Fibroblast of villous mesenchyme (primary cell): Measurements from ENCODE around the gene TRAPPC13. TPM values are rescaled to one million over a fixed set of nuclear protein-coding genes. Genes with fewer than 3 reads are reported as not detected.
"Not testable (repeated sequence)": the region's sequence is repeated elsewhere in the genome, so short reads cannot be mapped to it uniquely, and the experiment has no call there.

ENCODE experiments used
- DNase-seq: peaks from one replicate; pipeline ENCODE4 v3.0.0-alpha.2; 2010; ENCODE audit warnings: low read depth
- H3K4me3 ChIP-seq: 2 replicates; pipeline ENCODE4 v1.5.1; 2011; ENCODE audit warnings: low read depth, mild to moderate bottlenecking, low read length
- total RNA-seq: library from RNA; depleted of rRNA; stranded (reverse); fragments of >200 nt; gene quantifications from 2 replicates; pipeline ENCODE4 v1.2.3, GENCODE V29; 2012
- TF ChIP-seq, protein P1 (sequence below): IDR thresholded peaks from 2 replicates; pipeline ENCODE4 v1.5.1; 2012; ENCODE audit warnings: low read depth, mild to moderate bottlenecking, low read length; ENCODE audit not compliant: insufficient read depth

The TRAPPC13 gene
- total RNA-seq, 1 donor = 32.0 TPM

DNA sequence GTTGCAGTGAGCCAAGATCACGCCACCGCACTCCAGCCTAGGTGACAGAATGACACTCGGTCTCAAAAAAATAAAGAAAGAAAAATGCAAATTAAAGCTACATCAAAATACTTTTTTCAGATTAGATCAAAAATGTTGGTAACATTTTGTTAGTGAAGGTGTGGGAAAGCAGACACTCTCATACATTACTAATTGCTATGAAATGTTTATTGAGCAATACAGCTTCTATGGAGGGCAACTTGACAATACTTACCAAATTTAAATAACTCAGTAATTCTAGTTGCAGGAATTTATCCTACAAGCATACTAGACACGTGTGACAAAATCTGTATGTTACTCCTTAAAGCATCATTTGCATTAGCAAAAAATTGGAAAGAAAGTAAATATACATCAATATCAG lies 4.8 kb upstream of the TRAPPC13 start:
- no peak for DNase-seq
- H3K4me3 ChIP-seq = no peak overlapping the region
- TF ChIP-seq, protein P1, sequence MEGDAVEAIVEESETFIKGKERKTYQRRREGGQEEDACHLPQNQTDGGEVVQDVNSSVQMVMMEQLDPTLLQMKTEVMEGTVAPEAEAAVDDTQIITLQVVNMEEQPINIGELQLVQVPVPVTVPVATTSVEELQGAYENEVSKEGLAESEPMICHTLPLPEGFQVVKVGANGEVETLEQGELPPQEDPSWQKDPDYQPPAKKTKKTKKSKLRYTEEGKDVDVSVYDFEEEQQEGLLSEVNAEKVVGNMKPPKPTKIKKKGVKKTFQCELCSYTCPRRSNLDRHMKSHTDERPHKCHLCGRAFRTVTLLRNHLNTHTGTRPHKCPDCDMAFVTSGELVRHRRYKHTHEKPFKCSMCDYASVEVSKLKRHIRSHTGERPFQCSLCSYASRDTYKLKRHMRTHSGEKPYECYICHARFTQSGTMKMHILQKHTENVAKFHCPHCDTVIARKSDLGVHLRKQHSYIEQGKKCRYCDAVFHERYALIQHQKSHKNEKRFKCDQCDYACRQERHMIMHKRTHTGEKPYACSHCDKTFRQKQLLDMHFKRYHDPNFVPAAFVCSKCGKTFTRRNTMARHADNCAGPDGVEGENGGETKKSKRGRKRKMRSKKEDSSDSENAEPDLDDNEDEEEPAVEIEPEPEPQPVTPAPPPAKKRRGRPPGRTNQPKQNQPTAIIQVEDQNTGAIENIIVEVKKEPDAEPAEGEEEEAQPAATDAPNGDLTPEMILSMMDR = no peak

DNA sequence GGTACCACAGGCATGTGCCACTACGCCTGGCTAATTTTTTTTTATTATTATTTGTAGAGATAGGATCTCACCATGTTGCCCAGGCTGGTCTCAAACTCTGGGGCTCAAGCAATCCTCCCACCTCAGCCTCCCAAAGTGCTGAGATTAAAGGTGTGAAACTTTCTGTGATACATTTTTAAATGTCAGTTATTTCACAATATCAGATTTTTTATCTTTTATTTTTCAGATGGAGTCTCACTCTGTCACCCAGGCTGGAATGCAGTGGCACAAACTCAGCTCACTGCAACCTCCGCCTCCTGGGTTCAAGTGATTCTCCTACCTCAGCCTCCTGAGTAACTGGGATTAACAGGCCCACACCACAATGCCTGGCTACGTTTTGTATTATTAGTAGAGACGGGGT lies 2.9 kb upstream of the TRAPPC13 start:
- not testable (repeated sequence) for DNase-seq

DNA sequence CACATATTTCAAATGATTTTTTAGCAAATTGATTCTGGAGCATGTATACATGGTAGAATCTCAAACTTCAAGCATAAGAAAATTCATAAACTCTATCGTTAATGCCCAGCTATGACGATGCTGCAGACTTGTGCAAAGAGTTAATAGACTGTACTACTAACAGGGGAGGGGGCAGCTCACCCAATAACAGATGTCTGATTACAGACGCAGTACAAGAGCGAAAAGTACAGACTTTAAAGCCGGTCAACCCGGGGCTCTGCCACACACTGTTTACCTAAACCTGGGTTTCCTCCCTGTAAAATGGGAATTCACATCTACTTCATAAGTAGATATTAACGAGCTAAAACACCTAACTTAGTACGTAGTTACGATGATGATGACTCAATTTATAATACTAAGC lies 1.3 kb upstream of the TRAPPC13 start:
- no peak for DNase-seq
- peak overlapping the region; percentile 99 for H3K4me3 ChIP-seq
- TF ChIP-seq, protein P1 = no peak

More for the DNA sequence above, 2.9 kb upstream of the TRAPPC13 start:
- H3K4me3 ChIP-seq = not testable (repeated sequence)

DNA sequence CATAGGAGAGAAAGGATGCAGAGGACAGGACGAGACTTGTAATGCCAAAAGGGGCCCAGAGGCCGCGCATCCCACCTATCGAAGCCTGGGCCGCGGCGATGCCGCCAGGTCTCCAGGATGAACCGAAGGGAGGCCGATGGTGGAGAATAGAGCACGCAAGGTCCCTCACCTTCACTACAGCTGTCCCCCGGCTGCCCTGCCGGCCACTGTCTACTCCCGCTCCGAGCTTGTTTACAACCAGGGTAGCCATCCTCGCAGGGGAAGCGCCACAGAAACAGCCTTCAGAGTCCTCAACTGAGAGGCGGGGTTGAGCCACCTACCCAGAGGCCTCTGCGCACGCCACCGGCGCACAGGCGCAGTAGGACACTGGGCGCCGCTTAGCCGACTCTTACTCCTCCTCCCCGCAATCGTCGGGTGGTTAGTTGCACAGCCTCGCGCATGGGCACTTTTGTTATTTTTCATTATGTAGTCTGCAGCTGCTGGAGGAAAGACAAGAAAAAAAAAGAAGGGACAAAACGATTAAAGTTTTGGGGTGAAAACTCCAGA lies 729 bp upstream of the TRAPPC13 start, which contains the start of gene TRIM23:
Gene TRIM23 (minus strand): TSS at position 309 of the 546 bp plus-strand sequence. CDS start 59 bp downstream, at position 250.
- TF ChIP-seq, protein P1 = peak; percentile 5
- peak; percentile 93 for DNase-seq
- peak within 1 kb of the TSS; percentile 99 for H3K4me3 ChIP-seq

DNA sequence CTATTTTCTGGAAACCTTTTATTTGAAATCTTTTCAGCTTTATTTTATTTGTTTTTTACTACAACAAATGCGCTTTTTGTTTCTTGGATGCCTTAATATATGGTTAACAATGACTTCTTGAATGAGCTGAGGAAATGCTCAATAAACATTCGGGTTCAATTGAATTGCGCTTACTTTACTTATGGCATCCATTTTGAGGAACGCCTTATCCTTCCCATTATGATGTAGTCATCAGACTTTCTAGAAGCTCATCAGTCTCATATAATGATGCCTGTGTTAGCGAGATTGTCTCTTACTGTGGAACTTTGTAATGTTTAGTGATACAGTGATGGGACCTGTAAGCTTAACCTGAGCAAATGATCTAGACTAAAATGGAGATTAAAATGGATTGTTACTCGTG lies 916 bp downstream of the TRAPPC13 start:
- TF ChIP-seq, protein P1 = no peak

DNA sequence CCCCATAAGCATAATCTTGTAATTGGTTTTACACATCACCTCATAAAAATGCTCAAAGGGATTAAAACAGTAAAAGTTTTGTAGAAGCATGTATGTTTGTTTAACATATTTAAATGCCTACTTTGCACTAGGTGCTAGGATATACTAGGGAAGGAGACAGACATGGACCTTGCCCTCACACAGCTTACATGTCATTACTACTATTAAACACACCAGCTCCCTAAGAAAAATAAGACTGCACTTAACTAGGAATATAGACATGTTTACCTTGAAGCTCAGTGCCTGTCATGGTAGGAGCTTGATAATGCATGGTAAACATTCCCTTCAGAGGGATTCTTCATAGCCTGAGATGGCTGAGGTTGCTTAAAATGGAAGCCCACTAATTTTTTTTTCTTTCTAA lies 6.2 kb downstream of the TRAPPC13 start:
- TF ChIP-seq, protein P1 = no peak
- no peak overlapping the region for H3K4me3 ChIP-seq
- no peak for DNase-seq

More for the DNA sequence above, 916 bp downstream of the TRAPPC13 start:
- peak; percentile 5 for DNase-seq
- peak overlapping the region; percentile 99 for H3K4me3 ChIP-seq

DNA sequence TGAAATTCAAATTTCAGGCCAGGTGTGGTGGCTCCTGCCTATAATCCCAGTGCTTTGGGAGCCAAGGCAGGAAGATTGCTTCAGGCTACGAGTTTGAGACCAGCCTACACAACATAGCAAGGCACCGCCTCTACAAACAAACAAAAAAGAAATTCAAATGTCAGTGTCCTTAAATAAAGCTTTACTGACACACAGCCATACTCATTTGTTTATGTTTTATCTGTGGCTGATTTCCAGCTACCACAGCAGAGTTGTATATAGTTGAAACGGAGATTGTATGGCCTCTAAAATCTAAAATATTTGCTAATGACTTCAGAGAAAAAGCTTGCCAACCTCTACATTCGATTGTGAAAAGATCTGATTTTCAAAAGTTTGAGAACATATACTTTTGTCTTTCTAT lies 15.4 kb downstream of the TRAPPC13 start:
- no peak for DNase-seq
- TF ChIP-seq, protein P1 = no peak
- H3K4me3 ChIP-seq = no peak overlapping the region
